Measurements from ENCODE around the gene TACR2.

Gene TACR2

GRCh38 chr10:69449841-69450240, 33.1 kb upstream of the TACR2 start:
- DNase-seq, result peak; percentile 23

DNA sequence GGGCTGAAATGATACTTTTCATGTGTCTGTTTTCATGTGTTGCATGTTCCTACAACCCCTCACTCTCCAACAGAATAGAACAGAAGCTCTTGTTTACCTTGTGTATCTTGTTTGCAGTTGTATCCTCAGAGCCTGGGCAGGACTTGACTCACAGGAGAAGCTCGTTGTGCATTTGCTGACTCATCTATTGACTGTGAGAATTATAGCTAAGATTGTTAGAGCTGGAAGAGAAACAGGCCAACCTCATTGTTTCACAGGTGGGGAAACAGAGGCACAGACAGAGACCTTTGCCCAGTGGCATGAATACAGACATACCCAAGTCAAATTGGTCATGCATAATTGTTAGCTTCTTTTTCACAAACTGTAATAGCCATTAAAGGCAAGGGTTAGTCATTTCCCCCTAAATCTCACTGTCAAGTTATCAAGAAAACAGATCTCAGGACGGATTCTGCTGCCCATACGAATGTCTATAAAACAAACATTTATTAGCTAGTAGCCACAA, 30.0 kb upstream of the TACR2 start:
- no peak for DNase-seq

DNA sequence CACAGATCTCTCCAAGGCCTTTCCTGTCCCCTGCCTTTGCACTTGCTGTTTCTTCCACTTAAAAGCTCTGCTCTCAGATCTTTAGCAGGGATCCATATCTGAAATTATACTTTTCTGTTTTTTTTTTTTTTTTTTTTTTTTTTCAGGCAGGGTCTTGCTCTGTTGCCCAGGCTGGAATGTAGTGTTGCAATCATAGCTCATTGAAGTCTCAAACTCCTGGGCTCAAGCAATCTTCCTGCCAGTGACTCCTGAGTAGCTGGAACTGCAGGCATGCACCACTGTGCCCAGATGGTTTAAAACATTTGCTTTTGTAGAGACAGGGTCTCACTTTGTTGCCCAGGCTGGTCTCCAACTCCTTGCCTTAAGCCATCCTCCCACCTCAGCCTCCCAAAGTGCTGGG, 29.5 kb upstream of the TACR2 start:
- no peak for DNase-seq

DNA sequence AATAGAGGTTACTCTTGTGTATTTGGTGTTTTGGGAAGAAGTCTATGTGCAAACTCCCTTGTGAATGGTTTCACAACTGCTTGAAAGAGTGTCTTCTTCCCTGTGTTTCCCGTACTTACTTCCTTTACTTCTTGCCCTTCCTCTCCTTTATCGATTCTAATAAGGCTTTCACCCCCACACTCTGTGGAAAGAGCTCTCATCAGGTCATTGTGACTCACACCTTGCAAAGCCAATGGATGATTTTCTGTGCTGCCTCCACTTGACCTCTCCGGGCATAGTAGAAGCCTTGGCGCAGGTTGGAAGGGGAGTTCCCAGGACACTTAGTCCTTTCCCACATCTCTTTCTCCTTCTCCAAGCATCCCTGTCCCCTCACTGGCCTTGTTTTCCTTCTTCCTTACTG, 28.3 kb upstream of the TACR2 start:
- no peak for DNase-seq

- no peak for DNase-seq
Observed at GRCh38 chr10:69443354-69443753, 26.6 kb upstream of the TACR2 start.

DNA sequence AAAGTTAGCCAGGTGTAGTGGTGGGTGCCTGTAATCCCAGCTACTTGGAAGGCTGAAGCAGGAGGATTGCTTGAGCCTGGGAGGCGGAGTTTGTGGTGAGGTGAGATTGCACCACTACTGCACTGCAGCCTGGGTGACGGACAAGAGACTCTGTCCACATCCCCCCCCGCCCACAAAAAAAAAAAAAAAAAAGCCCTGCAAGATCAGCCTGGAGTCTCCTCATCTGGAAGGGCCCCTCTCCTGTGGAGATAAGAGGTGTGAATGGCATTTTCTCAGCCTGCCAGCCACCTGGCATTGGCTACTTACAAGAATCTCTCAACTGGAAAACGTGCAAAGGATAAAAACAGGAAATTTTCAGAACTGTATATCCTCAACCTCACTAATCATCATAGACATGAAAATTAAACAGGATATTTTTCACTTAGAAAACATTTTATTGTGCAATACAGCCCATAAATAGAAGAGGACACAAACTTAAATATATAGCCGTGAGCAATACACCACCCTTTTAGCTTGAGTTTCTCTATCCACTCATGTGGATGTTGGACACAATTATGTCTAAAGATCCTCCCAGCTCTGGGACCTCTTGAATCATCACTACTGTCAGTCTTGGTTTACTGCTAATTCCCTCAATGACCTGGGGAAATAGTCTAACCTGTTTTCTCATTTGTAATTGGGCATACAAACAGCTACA, 23.2 kb upstream of the TACR2 start:
- no peak for DNase-seq

GRCh38 chr10:69439350-69439739, 22.6 kb upstream of the TACR2 start:
- no peak for DNase-seq

DNA sequence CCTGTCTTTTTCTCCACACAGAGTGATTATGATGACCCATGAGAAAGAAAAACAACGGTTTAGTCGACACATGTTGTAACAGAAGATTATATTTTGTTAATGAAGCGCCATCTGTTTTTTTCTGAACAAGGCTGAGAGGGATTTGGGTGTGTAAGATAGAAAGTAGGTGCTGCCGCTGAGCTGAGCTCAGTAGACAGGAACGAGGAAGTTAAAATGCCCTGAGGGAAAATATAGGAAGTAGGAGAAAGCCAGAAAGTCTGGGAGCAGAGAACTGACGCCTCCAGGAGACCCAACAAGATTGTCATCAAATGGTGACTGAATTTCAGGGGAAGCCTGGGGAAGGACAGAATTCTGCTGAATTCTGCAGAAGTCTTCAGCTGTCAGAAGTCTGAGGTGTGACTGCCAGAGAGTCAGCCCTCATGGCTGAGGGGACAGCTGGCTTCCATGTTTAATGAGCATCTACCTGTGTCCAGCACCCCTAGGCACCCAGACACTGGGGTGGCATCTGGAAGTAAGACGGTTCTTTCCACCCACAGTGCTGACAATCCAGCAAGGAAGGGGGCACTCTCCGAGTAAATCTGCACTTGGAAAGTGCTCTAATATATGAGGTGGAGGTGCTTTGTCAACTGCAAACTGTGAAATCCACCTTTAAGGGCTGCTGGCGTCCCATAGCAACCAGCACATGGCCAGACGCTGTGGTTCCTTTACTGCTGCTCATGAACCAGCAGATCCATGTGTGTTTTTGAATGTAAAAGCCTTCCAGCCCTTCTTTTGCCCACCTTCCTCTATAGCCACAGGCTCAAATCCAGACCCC, 22.0 kb upstream of the TACR2 start:
- no peak for DNase-seq

DNA sequence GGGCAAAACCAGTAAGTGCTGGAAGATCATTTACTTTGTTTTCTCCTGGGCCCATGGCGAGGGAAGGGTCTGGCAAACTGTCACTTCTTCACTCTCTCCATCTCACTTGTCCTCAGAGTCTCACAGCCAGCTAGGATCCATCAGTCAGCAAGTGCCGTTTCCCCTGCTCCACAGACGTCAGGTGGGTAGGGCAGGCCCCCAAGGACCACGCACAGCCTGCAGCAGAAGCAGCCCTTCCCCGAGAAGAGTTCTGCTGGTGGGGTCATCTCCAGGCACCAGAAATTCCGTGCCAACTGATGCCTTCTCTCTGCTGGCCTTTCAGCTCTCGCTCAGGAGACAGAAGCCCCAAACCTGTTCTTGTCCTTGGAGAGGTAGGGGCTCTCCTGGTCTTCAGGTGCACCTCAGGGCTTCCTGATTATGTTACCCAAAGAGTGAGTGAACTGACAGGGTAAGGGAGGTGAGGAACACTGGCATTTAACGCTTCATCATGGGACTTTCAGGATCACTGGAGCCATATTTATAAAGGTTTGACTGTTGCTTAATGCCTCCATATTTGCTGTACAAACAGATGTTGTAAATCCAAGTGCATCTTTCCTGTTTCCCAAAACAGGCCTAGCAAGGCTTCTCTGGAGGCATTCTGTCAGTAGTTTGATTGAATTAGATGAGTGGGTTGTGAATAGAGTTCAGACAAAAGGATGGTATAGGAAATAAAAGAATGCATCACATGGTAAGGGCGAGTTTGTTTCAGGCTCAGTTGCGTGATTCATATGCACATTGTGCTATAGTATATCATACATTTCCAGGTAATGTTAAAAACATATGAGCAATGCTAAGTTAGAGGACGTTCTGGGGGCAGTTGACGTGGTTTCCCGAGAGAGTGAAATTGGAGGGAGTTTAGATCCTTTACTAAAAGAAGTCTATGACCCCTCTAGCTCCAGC, 20.9 kb upstream of the TACR2 start:
- DNase-seq, result no peak

DNA sequence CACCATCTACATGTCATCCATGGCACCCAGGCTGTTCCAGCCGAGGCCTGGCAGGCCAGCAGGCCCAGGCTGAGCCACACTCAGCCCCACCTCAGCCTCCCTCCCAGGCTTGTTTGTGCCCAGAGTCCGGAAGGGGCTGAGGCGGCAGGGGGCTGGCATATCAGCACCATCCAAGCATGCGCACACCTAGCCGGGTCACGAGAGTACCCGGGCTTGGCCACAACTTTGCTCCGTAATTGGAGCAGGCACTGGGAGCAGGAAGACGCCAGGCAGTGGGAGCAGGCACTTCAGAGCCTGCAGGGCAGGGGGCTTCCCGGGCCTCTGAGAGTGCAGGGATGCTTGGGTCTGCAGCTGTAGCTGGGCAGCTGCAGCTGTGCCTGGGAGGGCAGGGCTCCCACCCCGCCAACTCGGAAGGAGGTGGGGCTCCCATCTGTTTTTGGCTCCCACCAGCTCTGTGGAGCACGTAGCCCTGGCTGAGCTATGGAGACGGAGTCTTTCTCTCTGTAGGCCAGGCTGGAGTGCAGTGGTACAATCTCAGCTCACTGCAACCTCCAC, 19.3 kb upstream of the TACR2 start:
- no peak for DNase-seq

GRCh38 chr10:69434926-69435325, 18.2 kb upstream of the TACR2 start:
- DNase-seq, result no peak

DNA sequence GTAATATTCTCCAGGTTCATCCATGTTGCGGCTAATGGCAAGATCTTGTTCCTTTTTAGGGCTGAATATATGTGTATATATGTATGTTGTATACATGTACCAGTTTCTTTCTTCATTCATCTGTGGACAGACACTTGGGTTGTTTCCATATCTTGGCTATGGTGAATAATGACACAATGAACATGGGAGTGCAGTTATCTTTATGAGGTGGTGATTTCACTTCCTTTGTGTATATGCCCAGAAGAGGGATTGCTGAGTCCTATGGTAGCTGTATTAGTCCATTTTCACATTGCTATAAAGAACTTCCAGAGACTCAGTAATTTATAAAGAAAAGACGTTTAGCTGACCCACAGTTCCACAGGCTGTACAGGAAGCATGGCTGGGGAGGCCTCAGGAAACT, 17.5 kb upstream of the TACR2 start:
- DNase-seq, result no peak

DNA sequence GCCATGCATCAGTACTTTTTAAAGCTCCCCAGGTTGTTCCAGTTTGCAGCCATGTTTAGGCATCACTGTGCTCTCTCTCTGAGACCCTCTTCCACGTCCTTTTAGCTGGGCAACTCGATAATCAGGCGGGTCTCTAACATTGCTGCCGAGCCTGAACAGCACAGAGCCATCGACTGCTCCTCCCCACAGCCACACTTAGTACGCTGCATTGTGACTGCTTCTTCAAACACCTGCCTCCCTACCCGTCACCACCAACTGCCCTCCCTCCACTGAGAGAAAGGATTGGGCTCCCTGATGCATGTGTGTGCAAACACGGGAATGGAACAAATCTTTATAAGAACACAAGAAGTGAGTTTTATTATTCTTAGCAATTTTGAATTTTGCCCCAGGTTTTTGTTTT, 11.4 kb upstream of the TACR2 start:
- no peak for DNase-seq

- no peak for DNase-seq
Observed at GRCh38 chr10:69426376-69426727, 9.6 kb upstream of the TACR2 start.

GRCh38 chr10:69425511-69426298, 9.0 kb upstream of the TACR2 start:
- DNase-seq, result peak; percentile 36

GRCh38 chr10:69425041-69425440, 8.3 kb upstream of the TACR2 start:
- no peak for DNase-seq

- DNase-seq, result no peak
Observed at GRCh38 chr10:69422676-69423075, 6.0 kb upstream of the TACR2 start.

DNA sequence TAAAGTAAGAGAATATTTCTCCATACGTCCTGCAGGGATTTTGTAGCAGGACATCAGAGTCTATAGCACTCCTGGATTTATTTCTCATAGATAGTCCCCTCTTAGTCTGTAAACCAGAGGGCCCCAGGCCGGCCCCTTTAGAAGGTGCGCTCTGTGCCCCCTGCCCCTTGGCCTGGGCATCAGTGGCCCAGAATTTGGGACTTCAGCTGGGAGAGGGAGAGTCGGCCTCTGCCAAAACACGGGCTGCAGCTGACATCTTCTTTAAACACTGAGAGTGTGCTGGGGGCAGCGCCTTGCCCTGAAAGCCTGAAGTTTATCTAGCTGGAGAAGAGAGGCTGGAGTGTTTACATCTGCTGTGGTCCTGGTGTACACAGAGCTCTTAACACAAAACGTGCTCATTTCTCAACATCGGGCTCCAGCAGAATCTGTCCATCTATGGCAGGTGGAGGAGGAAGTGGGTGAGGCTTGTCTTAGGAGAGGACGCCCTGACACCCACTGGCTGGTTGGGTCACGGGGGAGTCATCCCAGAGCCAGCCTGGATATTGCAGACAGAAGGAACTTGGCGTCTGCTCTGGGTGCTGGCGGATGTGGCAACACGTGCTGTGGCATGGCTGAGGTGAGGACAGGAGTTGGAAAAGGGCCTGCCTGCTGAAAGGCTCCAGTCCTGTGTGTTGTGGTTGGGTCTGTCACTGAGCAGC, 5.0 kb upstream of the TACR2 start:
- DNase-seq, result no peak

DNA sequence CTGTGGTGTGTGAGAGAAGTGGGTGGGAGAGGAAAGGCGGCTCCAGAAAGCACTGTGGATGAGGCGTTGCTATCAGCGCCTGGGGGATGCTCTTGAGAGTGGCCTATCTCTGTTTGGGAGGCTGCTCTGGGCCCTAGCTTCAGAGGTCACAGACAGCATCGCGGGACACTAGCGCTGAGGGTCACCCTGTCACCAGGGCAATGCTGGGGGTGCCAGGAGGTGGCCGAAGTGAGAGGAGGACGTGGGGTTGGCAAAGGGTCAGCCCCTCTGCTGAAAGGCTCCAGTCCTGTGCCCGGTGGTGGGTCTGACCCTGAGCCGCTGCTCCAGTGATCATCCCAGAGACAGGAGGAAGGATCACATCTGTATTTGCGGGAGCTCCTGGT, 3.0 kb upstream of the TACR2 start:
- DNase-seq, result no peak

DNA sequence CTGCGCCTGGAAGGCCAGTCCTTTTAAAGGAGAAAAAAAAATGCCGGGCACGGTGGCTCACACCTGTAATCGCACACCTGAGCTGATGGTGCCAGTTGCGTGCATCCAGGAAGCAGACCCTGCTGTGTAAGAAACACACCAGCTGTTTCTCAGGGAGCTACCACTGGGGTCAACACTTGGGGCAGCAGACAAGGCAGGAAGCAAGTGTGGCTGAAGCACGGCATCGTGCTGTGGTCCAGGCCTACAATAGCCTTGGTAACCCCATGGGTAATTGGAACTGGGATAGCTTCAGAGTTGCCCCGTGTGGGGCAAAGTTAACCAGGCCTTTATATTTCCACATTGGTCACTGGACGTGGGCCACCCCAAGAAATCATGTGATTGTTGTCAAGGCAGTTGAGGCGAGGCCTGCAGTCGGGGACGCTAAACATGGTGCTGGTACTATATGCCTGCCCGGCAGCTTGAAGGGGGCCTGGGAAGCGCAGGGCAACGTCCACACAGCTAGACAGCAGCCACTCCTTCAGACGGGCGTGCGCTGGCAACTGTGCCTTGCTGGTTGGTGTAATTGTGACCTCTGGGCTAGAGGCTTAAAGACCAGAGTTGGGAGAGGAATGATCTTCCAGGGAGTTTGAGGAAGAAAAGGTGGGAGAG, 2.5 kb upstream of the TACR2 start:
- no peak for DNase-seq
